Glutamatergic neuron (in vitro differentiated cells): ENCODE data around the gene HTR1D. TPM values are rescaled to one million over a fixed set of nuclear protein-coding genes. Genes with fewer than 3 reads are reported as not detected.
A peak's percentile ranks its signal among the peaks of the same experiment; 100 is the strongest.

Experiments used
- DNase-seq: peaks from one replicate; pipeline ENCODE4 v3.0.0; 2022
- H3K27ac Mint-ChIP-seq: one replicate; pipeline ENCODE4 v1.8.0; 2020; ENCODE audit warnings: mild to moderate bottlenecking, mixed read lengths, inconsistent platforms; ENCODE audit not compliant: unreplicated experiment
- H3K27me3 Mint-ChIP-seq: one replicate; pipeline ENCODE4 v1.8.0; 2020; ENCODE audit warnings: mild to moderate bottlenecking, moderate library complexity, mixed read lengths, inconsistent platforms; ENCODE audit not compliant: unreplicated experiment
- H3K36me3 Mint-ChIP-seq: one replicate; pipeline ENCODE4 v1.8.0; 2020; ENCODE audit warnings: mild to moderate bottlenecking, mixed read lengths, inconsistent platforms; ENCODE audit not compliant: unreplicated experiment
- H3K4me1 Mint-ChIP-seq: one replicate; pipeline ENCODE4 v1.8.0; 2020; ENCODE audit warnings: mild to moderate bottlenecking, low read depth, mixed read lengths, inconsistent platforms; ENCODE audit not compliant: unreplicated experiment
- H3K4me3 Mint-ChIP-seq: one replicate; pipeline ENCODE4 v1.8.0; 2020; ENCODE audit warnings: mild to moderate bottlenecking, mixed read lengths, inconsistent platforms; ENCODE audit not compliant: unreplicated experiment
- H3K9me3 Mint-ChIP-seq: one replicate; pipeline ENCODE4 v1.8.0; 2020; ENCODE audit warnings: mild to moderate bottlenecking, moderate library complexity, mixed read lengths, inconsistent platforms; ENCODE audit not compliant: unreplicated experiment
- total RNA-seq: library from RNA; stranded (reverse); fragmentation: NEBNext Ultra II Directional; extraction: Animal tissue kit (Norgen Biotek cat#: 25700); gene quantifications from one replicate; pipeline ENCODE4 v1.2.1, GENCODE V29; 2021; ENCODE audit not compliant: unreplicated experiment
- TF ChIP-seq, protein P1 (sequence below): fragments of 200-600 bp; sonication (generic); IDR thresholded peaks from one replicate; pipeline ENCODE4 v1.5.0; 2021; ENCODE audit not compliant: partially characterized antibody, unreplicated experiment

HTR1D gene
- total RNA-seq, 1 donor from 2014 or later, result 0.20 TPM

DNA sequence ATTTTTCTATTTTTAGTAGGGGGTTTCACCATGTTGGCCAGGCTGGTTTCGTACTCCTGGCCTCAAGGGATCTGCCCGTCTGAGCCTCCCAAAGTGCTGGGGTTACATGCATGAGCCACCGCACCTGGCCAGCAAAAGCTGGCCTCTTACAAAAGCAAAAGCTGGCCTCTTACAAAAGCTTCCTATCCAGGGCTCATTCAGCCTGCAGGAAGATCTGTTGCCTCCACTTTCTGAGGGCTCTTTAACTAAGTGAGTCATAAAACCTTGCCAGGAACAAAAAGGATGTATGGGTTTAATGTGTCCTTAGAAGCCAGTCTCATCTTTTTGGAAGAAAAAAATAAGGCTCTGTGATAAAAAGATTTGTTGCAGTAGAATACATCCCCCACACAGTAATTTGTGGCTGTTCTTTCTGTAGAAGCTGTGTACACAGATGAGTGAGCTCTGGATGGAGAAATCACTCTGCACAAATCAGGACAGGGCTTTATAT, 15.0 kb downstream of the HTR1D start:
- Mint-ChIP-seq H3K27me3 (peaks cover 4% of the 10 kb centered on the region), H3K9me3 (no peaks in the 10 kb centered on the region), H3K4me1 (no peaks in the 10 kb centered on the region), H3K4me3 (no peak overlapping the region), H3K27ac (no peak overlapping the region), H3K36me3 (no peaks in the 10 kb centered on the region)
- TF ChIP-seq, protein P1, sequence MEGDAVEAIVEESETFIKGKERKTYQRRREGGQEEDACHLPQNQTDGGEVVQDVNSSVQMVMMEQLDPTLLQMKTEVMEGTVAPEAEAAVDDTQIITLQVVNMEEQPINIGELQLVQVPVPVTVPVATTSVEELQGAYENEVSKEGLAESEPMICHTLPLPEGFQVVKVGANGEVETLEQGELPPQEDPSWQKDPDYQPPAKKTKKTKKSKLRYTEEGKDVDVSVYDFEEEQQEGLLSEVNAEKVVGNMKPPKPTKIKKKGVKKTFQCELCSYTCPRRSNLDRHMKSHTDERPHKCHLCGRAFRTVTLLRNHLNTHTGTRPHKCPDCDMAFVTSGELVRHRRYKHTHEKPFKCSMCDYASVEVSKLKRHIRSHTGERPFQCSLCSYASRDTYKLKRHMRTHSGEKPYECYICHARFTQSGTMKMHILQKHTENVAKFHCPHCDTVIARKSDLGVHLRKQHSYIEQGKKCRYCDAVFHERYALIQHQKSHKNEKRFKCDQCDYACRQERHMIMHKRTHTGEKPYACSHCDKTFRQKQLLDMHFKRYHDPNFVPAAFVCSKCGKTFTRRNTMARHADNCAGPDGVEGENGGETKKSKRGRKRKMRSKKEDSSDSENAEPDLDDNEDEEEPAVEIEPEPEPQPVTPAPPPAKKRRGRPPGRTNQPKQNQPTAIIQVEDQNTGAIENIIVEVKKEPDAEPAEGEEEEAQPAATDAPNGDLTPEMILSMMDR, result no peak
- DNase-seq, result no peak

DNA sequence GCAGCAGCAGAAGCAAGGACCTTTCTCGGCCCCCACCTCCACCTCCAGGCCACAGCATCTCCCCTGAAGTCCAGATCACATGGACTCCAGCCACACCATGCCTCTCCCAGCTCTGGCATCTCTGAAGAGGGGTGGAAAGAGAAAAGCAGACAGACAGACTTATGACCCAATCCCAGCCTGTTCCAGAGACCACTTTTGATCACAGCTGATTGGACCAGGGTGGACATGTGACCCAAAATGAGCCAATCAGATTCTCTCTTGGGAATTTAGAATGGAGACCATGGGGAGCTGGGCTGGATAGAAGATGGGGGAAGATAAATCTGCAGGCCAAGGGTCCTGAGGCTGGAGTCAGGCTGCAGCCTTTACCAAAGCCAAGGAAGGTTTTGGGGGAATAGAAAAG, 16.4 kb downstream of the HTR1D start:
- Mint-ChIP-seq H3K4me3 (no peak overlapping the region), H3K27me3 (peaks cover 4% of the 10 kb centered on the region), H3K4me1 (no peaks in the 10 kb centered on the region), H3K36me3 (no peaks in the 10 kb centered on the region), H3K9me3 (no peaks in the 10 kb centered on the region), H3K27ac (no peak overlapping the region)
- TF ChIP-seq, protein P1, result no peak
- DNase-seq, result no peak

DNA sequence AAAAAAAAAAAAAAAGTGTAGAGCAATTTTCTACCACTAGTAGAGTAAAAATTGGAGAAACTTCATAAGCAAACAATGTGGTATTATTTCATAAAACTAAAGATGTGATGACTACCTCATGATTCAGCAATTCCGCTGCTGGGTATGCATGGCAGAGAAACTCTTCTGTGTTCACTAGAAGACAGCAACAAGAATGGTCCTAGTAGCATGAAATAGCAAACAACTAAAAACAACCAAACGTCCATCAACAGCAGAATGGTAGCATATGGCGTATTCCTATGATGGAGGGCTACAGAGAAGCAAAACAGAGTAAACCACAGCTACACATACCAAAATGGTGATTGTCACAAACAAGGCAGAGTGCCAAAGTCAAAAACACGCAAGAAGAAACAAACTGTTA, 18.9 kb downstream of the HTR1D start:
- H3K9me3 Mint-ChIP-seq, result peaks cover under 1% of the 10 kb centered on the region
- H3K4me3 Mint-ChIP-seq, result no peak overlapping the region
- H3K4me1 Mint-ChIP-seq, result peaks cover 11% of the 10 kb centered on the region
- DNase-seq, result no peak
- H3K36me3 Mint-ChIP-seq, result peaks cover under 1% of the 10 kb centered on the region
- TF ChIP-seq, protein P1, result peak; percentile 10
- H3K27ac Mint-ChIP-seq, result no peak overlapping the region
- peaks cover 4% of the 10 kb centered on the region for H3K27me3 Mint-ChIP-seq

DNA sequence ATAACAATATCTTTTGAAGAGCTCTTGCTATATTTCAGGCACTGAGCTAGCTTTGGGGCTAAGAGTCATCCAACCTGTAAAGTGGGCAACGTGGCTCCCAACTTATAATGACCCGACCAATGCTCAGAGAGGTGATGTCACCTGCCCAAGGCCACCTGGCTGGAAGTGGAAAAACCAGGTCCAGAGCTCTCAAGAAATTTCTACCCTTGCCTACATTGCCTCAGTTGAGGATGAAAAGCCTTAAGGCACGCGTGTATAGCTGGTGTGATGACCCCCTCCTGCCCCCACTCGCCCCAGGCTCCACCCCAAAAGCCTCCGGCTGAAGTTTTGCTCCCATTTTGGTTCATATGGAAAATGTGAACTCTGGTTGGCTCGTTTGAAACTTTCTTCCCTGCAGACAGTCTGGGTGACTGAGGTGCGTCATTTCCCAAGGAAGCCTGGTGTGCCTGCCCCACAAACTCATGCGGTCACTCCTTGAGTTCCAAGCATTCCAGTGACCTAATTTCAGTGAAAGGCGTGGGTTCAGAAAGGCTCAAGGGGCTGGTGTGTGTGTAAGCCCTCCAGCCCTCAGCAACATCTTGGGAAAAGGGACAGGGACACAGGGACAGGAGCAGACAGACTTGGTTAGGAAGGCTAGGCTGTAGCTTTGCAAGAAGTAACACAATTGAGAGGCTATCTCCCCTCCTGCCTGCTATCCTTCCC, 20.5 kb downstream of the HTR1D start:
- no peak overlapping the region for H3K4me3 Mint-ChIP-seq
- DNase-seq, result no peak
- no peak overlapping the region for H3K27ac Mint-ChIP-seq
- H3K9me3 Mint-ChIP-seq, result peaks cover 4% of the 10 kb centered on the region
- H3K4me1 Mint-ChIP-seq, result peaks cover 13% of the 10 kb centered on the region
- H3K36me3 Mint-ChIP-seq, result peaks cover 7% of the 10 kb centered on the region
- peaks cover 6% of the 10 kb centered on the region for H3K27me3 Mint-ChIP-seq
- TF ChIP-seq, protein P1, result no peak
